GM19023 (cell line): ENCODE measurements around the gene TUFM.
"Not testable (repeated sequence)": the region's sequence is repeated elsewhere in the genome, so short reads cannot be mapped to it uniquely, and the experiment has no call there.

ENCODE experiments used
- ATAC-seq: cut with Tn5 transposase; IDR thresholded peaks from one replicate; pipeline ENCODE4 v1.9.1; 2021; ENCODE audit warnings: mild to moderate bottlenecking, moderate library complexity; ENCODE audit not compliant: unreplicated experiment

Gene TUFM

DNA sequence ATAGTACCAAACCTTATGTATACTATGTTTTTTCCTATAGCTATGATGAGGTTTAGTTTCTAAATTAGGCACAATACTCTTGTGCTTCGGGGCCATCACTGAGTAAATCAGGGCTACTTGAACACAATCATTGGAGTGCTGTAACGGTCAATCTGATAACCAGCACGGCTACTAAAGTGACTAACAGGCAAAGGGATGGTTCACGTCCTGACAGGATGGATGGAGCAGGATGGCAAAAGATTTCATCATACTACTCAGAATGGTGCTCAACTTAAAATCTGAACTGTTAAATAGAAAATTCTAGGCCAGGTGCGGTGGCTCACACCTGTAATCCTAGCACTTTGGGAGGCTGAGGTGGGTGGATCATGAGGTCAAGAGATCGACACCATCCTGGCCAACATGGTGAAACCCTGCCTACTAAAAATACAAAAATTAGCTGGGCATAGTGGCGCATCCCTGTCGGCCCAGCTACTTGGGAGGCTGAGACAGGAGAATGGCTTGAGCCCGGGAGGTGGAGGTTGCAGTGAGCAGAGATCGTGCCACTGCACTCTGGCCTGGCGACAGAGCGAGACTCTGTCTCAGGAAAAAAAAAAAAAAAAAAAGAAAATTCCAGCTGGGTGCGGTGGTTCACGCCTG lies 7.0 kb downstream of the TUFM start:
- ATAC-seq: no peak

DNA sequence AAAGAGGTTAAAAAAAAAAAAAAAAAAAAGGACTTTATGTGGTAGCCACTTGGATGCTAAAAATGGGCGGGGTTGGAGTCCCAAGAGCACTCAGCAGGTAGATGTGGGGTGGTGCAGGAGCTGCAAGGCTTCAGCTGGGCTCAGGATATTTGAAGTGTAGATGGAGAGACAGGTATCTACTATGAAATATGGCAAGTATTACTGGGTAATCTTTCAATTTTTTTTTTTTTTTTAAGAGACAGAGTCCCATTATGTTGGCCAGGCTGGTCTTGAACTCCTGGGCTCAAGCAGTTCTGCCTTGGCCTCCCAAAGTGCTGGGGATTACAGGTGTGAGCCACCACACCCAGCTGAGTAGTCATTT lies 7.6 kb downstream of the TUFM start:
- no peak for ATAC-seq

DNA sequence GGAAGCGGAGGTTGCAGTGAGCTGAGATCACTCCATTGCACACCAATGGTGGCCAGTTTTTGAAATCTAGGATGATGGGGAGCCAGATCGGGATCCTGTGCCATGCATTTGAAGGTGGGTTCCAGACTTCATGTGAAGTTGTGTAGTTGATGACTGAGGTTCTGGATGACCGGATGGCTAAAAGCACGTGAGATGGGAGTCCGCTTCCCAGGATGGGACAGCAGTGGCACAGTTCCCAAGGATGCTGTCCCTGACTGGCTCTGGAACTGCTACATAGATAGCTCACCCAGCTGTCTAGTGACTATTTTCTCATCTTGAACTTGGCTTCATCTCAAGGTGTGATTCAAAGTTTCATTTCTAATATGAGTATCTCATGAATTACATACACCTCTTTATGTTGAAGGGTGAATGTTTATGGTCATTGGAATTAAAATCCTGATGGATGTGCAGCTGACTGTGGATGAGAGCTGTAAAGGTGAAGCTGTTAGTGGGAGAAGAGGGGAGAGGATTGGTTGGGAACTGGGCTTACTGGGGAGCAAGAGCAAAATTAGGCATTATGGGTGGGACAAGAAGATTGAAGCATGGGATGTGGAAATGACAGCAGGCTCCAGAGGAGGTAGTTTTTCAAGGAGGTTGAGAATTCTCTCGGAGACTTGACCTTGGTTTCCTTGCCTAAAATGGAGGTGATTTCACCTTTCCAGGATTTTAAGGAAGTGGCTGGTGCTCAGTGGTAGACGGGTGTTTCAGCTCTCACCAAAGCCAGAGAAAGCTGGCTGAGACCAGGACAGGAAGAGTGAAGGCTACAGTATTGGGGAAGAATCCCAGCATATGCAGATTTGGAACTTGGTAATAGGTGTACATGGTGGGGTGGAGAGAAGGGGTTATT lies 8.2 kb downstream of the TUFM start:
- ATAC-seq: no peak

DNA sequence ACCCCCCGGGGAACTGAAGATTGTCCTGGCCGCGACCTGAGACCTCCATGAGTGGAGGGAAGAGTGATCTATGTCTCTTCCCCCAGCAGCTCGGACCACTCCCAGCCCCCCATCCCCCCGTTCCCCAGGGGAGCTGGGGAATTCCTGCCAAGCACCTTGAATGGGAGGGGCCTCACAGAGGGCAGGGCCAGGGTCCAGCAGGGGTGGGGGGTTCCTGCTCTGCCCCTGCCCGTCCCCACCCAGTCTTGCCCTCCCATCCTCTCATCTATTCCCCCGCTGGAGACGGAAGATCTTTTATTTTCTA lies 9.4 kb downstream of the TUFM start:
- no peak for ATAC-seq

DNA sequence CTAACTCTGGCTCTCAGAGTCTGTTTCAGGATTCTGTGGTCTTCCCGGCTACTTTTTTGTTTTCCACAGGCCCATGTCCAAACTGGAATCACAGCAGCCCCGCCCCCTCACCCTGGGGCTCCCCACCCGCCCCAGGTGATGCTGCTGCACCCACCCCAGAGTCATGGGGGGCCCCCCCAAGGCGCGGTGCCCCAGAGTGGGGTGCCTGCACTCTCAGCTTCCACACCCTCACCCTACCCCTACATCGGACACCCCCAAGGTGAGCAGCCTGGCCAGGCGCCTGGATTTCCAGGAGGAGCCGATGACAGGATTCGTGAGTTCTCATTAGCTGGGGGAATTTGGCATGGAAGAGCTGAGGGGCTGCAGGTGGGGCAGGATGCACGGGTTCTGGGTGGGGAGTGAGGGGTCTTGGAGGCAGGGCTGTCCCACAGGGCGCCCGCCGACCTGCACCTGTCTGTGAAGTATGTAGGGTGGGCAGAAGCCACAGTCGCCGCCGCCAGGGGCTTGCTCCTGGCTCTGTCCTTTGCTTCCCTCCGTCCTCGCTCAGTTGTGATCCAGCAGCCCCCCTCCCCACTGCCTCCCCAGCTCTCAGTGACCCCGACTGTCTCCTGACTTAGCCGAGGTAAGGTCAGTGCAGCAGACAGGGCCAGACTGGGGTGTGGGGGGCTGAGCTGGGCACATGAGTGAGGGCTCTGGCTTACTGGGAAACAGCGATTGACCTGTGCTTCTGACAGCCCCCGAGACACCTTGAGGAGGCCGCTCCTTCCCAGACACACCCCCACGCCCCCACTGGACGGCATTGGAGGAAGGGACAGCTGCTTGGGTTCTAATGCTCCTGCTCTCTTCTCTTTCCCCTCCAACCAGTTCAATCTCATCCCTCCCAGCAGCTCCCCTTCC lies 10.0 kb downstream of the TUFM start:
- ATAC-seq: no peak

DNA sequence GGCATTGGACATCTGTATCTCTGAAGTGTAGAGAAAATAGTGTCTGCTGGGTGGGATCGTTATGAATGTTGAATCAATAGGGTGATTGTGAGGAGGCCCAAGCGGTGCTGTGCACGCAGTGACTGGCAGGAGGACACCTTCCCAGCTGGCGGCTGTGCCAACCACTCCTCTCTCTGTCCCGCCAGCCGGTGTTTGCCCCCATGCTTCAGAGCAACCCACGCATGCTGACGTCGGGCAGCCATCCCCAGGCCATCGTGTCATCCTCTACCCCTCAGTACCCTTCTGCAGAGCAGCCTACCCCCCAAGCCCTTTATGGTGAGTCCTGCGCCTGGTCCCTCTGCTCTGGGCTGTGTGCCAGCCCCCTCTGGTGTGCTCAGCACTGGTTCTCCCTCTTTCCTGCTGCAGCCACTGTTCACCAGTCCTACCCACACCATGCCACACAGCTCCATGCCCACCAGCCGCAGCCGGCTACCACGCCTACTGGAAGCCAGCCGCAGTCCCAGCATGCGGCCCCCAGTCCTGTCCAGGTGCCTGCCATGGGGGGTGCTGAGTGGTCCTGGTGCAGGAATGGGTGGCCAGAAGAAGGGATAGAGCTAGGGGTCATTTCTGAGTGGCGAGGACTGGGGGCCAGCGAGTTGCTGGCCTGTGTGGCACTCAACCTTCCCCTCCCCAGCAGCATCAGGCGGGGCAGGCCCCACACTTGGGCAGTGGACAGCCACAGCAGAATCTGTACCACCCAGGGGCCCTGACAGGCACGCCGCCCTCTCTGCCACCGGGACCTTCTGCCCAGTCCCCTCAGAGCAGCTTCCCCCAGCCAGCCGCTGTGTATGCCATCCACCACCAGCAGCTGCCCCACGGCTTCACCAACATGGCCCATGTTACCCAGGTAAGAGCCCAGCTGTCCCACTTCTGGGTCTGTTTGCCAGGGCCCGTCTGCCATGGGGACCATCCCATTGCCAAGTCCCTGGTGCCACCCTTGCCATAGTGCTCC lies 11.0 kb downstream of the TUFM start:
- no peak for ATAC-seq

DNA sequence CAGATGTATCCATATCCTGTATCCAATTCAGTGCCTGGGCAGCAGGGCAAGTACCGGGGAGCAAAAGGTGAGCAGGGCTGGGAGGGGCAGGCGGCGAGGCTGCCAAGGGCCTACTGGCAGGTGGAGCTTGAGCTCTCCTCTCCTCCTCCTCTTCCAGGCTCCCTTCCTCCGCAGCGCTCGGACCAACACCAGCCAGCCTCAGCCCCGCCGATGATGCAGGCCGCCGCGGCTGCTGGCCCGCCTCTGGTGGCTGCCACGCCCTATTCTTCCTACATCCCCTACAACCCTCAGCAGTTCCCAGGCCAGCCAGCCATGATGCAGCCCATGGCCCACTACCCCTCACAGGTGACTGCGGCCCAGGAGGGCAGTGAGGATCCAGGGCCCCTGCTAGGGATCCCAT lies 11.8 kb downstream of the TUFM start:
- no peak for ATAC-seq

DNA sequence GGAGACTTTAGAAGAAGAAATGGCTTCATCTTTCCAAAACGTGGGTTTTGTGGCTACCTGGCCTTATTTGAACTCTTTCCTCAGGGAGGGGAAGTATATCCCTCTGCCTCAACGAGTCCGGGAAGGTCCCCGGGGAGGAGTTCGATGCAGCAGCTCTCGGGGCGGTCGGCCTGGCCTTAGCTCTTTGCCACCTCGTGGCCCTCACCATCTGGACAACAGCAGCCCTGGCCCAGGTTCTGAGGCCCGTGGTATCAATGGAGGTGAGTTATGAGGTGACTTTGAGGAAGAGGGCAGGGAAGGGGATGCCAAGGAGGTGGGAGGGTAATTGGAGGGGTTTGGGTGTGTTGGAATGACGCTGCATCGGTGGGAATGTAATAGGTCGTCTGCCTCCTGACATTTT lies 15.6 kb downstream of the TUFM start:
- no peak for ATAC-seq

DNA sequence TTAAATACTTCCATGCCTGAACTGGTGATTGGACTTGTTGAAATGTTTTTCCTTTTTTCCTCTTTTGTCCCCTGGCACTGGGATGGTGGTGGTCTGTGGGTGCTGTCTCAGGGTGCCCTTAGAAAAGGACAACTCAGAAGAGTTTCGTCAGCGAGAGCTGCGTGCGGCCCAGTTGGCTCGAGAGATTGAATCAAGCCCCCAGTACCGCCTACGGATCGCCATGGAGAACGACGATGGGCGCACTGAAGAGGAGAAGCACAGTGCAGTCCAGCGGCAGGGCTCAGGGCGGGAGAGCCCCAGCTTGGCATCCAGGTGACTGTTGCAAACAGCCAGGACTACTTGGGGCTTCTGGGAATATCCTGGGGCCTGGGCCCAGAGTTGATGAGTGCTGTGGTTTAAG lies 16.4 kb downstream of the TUFM start:
- ATAC-seq: no peak

DNA sequence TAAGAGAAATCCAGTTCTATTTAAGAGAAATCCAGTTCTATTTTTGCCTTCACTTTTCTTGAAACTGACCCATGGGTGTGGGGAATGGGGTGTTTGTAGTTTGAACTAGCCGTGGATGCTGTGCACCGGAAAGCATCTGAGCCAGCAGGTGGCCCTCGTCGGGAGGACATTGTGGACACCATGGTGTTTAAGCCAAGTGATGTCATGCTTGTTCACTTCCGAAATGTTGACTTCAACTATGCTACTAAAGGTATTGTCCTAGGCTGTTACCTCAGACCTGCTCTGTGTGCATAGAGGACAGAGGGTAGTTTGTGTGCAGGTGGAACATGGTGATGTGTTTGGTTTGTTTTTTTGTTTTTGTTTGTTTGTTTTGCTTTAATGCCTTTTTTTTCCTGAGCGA lies 20.0 kb downstream of the TUFM start:
- no peak for ATAC-seq

DNA sequence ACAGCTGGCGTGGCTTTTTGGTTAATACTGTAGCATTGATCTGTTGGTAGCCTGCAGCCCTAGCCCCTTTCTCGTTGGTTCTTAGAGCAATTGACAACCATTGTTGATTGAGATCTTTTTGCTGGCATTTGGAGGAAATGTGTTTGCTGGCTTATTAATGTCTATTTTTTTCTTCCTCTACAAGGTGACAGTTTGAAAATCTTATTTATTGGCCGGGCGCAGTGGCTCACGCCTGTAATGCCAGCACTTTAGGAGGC lies 21.5 kb downstream of the TUFM start:
- no peak for ATAC-seq

DNA sequence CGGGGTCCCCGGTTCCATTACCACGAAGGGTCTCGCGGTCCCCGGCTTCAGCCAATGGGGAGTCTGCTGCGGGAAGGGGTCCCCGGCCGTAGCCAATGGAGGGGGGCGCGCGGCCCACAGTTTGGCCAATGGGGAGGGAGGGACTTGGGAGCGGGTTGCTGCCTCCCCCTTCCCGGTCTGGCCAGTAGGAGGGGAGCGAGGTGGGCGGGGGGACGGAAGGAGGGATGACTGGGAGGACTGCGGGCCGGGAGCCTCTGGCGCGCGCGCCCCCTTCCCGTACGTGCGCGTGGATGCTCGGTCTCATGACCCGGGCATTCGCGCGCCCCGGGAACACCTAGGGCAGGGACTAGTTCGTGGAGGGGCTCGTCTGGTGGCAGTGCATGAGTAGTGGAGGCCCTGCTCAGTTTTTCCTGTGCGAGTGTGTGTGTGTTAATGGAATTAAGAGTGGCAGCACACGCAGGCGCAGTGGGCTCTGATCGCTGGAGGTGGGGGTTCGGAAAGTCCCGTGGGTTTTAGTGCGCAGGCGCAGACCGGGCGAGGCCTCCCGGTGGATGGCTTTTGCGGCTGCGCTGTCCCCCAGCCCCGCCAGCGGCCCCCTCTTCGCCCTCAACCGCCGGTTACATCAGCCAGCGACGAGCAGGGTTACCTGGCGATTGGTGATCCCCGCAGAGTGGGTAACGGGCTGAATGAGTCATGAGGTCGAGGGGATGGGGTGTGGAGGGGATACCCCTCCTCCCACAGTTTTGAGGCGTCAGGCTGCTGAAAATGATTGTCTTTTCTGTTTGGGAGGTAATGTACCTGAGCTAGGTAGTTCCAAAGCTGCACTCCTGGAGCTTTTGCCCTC lies 22.1 kb downstream of the TUFM start:
- ATAC-seq: peak; percentile 66

DNA sequence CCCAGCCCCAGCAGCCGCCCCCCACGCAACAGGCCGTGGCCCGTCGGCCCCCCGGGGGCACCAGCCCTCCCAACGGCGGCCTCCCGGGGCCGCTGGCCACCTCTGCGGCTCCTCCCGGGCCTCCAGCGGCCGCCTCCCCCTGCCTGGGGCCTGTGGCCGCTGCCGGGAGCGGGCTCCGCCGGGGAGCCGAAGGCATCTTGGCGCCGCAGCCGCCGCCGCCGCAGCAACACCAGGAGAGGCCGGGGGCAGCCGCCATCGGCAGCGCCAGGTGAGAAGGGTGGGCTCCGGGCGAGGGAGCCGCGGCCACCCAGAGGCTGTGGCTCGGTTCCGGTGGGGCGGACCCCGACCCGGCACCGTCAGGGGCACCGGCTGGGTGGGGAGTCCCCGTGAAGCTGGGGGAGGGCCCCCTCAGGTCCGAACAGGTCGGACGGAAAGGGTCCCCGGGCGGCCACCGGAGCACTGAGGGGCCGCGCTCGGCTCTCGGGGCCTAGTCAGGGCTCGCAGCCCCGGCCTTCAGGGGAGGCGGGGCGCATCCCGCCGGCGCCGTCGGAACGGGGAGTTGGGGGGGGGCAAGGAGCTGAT lies 22.8 kb downstream of the TUFM start:
- peak; percentile 24 for ATAC-seq

DNA sequence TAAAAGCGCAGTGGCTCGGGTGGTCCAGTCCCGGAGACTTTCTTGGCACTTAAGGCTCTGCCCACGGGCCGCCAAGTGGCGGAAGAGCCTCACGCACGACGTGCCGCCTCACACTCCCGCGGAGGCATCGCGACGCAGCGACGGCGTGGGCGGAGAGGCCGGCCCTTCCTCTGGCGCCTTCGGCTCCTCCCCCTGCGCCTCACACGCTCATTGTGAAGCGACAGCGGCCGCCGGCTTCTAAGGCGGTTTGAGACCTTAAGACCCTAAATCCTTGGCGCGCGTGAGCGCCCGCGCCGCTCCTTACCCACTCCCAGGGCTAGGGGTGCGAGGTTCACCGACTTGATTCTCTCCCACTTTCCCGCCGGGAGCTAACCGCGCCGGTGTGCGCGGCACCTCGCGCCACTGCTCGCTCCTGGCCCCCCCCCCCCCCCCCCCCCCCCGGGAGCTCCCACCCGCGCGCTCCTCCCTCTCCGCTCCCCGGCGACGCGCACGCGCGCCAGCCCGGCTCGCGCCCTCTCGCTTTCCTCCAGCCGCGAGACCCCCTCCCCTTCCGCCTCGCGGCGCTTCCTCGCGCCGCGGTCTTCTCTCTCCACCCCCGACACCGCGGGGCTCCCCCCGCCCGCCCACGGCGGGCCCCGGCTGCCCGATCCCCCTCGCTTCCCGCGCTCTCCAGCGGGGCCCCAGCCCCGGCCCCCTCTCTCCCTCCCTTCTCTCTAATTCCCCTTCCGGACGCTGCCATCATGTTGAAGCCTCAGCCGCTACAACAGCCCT lies 23.4 kb downstream of the TUFM start, which contains the start of gene ATXN2L:
Gene ATXN2L (plus strand): TSS at position 480 of the 771 bp plus-strand sequence. CDS start 261 bp downstream, at position 741.
- ATAC-seq: peak; percentile 32

DNA sequence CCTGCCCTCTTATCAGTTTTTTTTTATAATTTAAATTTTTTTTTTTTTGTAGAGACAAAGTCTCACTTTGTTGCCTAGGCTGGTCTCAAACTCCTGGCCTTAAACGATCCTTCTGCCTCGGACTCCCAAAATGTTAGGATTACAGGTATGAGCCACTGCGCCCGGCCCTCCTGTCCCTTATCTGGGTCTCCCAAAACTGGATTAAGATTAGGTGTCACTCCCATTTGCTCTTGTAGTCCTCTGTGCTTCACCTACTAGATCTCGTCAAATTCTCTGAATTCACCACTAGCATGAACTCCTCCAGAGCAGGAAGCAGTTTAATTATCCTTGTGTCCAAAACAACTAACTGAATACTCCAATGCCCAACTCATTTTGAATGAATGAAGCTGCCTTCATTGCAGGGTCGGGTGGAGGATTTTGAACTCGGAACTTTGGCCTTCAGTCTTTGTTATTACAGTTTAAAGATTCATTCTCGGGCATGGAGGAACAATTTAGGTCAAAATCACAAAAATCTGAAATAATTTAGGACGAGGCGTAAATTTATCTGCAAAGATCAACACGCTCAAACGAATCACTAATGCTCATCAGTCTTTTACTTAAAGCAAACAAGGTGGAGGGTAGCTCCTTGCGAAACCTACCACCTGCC lies 24.2 kb downstream of the TUFM start:
- no peak for ATAC-seq

DNA sequence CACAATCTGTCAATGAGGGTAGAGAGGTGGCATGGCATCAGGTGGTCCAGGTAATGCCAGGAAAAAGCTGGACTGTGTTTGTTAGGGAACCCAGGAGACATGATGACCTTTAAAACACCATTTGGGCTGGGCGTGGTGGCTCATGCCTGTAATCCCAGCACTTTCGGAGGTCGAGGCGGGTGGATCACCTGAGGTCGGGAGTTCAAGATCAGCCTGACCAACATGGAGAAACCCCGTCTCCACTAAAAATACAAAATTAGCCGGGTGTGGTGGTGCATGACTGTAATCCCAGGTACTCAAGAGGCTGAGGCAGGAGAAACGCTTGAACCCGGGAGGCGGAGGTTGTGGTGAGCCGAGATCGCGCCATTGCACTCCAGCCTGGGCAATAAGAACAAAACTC lies 25.6 kb downstream of the TUFM start:
- ATAC-seq: not testable (repeated sequence)

DNA sequence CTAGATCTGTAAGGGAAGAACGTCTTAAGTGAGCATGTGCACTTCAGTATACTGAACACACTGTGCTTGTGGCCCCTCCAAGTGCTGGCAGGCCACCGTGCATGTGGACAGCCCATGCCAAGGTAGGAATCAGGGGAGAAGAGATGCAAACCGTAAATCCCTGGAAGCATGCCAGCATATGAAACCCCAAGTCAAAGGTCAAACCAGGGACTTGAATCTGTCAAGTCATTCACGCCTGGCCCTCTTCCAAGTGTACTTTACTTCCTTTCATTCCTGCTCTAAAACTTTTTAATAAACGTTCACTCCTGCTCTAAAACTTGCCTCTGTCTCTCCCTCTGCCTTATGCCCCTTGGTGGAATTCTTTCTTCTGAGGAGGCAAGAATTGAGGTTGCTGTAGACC lies 26.1 kb downstream of the TUFM start:
- no peak for ATAC-seq

DNA sequence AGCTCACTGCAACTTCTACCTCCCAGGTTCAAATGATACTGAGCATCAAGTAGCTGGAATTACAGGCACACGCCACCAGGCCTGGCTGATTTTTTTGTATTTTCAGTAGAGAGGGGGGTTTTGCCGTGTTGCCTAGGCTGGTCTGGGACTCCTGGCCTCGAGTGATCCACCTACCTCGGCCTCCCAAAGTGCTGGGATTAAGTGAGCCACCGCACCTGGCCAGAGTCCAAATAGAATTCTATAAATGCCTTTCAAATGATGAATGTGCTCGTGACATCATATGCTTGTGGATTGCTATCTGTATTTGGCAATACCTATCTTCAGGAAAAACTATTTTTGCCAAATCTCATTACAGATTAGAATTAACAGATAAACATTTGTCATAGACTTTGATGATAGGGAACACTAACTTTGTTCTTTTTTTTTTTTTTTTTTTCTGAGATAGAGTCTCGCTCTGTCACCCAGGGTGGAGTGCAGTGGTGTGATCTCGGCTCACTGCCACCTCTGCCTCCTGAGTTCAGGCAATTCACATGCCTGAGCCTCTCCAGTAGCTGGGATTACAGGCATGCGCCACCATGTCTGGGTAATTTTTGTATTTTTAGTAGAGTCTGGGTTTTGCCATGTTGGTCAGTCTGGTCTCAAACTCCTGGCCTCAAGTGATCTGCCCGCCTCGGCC lies 38.6 kb downstream of the TUFM start:
- not testable (repeated sequence) for ATAC-seq
